Neural progenitor cell (in vitro differentiated cells): ENCODE measurements around the gene WDR70. TPM values are rescaled to one million over a fixed set of nuclear protein-coding genes. Genes with fewer than 3 reads are reported as not detected.

Experiments
- DNase-seq: peaks from one replicate; pipeline ENCODE4 v3.0.0-alpha.2; 2016; ENCODE audit warnings: low spot score
- H2AFZ ChIP-seq: fragments of 200-600 bp; sonication (generic); replicated peaks from 2 replicates; pipeline ENCODE4 v1.6.1; 2016; ENCODE audit warnings: antibody characterized with exemption
- H3F3A ChIP-seq: fragments of 200-600 bp; sonication (generic); 2 replicates; pipeline ENCODE4 v1.6.1; 2016; ENCODE audit warnings: antibody characterized with exemption, low read depth
- H3K27ac ChIP-seq: fragments of 200-600 bp; sonication (generic); 2 replicates; pipeline ENCODE4 v1.5.1; 2016; ENCODE audit warnings: mild to moderate bottlenecking
- H3K27me3 ChIP-seq: fragments of 200-600 bp; sonication (generic); 2 replicates; pipeline ENCODE4 v1.6.1; 2016; ENCODE audit warnings: mild to moderate bottlenecking, moderate library complexity
- H3K36me3 ChIP-seq: fragments of 200-600 bp; sonication (generic); 2 replicates; pipeline ENCODE4 v1.5.1; 2016
- H3K4me1 ChIP-seq: fragments of 200-600 bp; sonication (generic); 2 replicates; pipeline ENCODE4 v1.6.1; 2016; ENCODE audit warnings: mixed run types
- H3K4me2 ChIP-seq: fragments of 200-600 bp; sonication (generic); 2 replicates; pipeline ENCODE4 v1.6.1; 2016
- H3K4me3 ChIP-seq: fragments of 200-600 bp; sonication (generic); 2 replicates; pipeline ENCODE4 v1.5.1; 2016
- H3K79me2 ChIP-seq: fragments of 200-600 bp; sonication (generic); 2 replicates; pipeline ENCODE4 v1.6.1; 2016; ENCODE audit warnings: low read depth
- H3K9ac ChIP-seq: fragments of 200-600 bp; sonication (generic); 2 replicates; pipeline ENCODE4 v1.6.1; 2016
- H3K9me3 ChIP-seq: fragments of 200-600 bp; sonication (generic); 2 replicates; pipeline ENCODE4 v1.5.1; 2016; ENCODE audit warnings: low read depth
- H4K20me1 ChIP-seq: fragments of 200-600 bp; sonication (generic); 2 replicates; pipeline ENCODE4 v1.6.1; 2016; ENCODE audit warnings: low read depth
- H3K27ac Mint-ChIP-seq: 3 replicates; pipeline ENCODE4 v1.8.0; 2021; ENCODE audit warnings: mixed read lengths
- H3K27me3 Mint-ChIP-seq: 2 replicates; pipeline ENCODE4 v1.8.0; 2022; ENCODE audit warnings: low read depth, mild to moderate bottlenecking, inconsistent platforms, moderate library complexity, mixed read lengths; ENCODE audit not compliant: insufficient read depth
- H3K36me3 Mint-ChIP-seq: 3 replicates; pipeline ENCODE4 v1.8.0; 2021; ENCODE audit warnings: mixed read lengths
- H3K4me1 Mint-ChIP-seq: 3 replicates; pipeline ENCODE4 v1.8.0; 2021; ENCODE audit warnings: mixed read lengths
- H3K4me3 Mint-ChIP-seq: 3 replicates; pipeline ENCODE4 v1.8.0; 2021; ENCODE audit warnings: mild to moderate bottlenecking, moderate library complexity, mixed read lengths
- H3K9me3 Mint-ChIP-seq: 3 replicates; pipeline ENCODE4 v1.8.0; 2020; ENCODE audit warnings: mixed read lengths
- EZH2 ChIP-seq: fragments of 200-600 bp; sonication (generic); IDR thresholded peaks from 2 replicates; pipeline ENCODE4 v1.6.1; 2017; ENCODE audit warnings: antibody characterized with exemption, mild to moderate bottlenecking, moderate library complexity
- EZH2phosphoT487 ChIP-seq: fragments of 200-600 bp; sonication (generic); IDR thresholded peaks from 2 replicates; pipeline ENCODE4 v1.6.1; 2017; ENCODE audit warnings: antibody characterized with exemption
- total RNA-seq: library from RNA; depleted of rRNA; stranded (reverse); fragments of >200 nt; gene quantifications from 2 replicates; pipeline ENCODE4 v1.2.3, GENCODE V29; 2015; ENCODE audit warnings: low replicate concordance
- TF ChIP-seq, protein P1 (sequence below): fragments of 200-600 bp; sonication (generic); IDR thresholded peaks from 2 replicates; pipeline ENCODE4 v1.5.1; 2017; ENCODE audit warnings: antibody characterized with exemption, mild to moderate bottlenecking

Gene WDR70
- total RNA-seq, 1 donor from 2014 or later = 46.2 TPM

DNA sequence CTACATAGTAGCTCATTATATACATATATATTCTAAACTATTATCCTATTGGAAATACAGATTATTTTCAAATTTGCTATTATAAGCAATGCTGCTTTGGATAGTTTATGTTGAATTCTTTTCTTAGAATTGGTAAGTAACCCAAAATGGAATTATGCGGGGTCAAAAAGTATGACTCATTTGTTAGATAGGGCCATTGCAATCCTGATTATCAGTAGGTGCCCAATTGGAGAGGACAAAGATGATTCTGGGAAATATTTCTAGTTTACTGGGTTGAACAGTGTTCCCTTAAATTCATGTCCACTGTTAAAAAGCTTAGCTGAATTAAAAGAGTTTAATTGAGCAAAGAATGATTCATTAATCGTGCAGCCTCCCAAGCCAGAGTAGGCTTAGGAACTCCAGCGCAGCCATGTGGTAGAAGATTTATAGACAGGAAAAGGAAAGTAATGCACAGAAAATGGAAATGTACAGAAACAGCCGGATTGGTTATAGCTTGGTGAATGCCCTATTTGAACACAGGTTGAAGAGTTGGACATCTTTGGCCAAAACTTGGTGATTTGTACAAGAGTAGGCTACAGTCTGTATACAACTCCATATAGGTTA lies 379.0 kb downstream of the WDR70 start:
- Histone ChIP-seq H2AFZ (no peak overlapping the region), H3K27ac (no peak overlapping the region), H3K4me3 (no peak overlapping the region), H3K9me3 (no peaks in the 10 kb centered on the region), H3F3A (no peaks in the 10 kb centered on the region), H3K27me3 (no peaks in the 10 kb centered on the region), H3K4me1 (no peaks in the 10 kb centered on the region), H3K36me3 (no peaks in the 10 kb centered on the region), H3K79me2 (no peaks in the 10 kb centered on the region), H3K4me2 (no peak overlapping the region), H3K9ac (no peak overlapping the region), H4K20me1 (no peaks in the 10 kb centered on the region)
- no peaks in the 10 kb centered on the region for H3K27me3 Mint-ChIP-seq
- H3K9me3 Mint-ChIP-seq = peaks cover 2% of the 10 kb centered on the region
- H3K36me3 Mint-ChIP-seq = peaks cover 5% of the 10 kb centered on the region
- H3K4me3 Mint-ChIP-seq = no peak overlapping the region
- TF ChIP-seq, protein P1, sequence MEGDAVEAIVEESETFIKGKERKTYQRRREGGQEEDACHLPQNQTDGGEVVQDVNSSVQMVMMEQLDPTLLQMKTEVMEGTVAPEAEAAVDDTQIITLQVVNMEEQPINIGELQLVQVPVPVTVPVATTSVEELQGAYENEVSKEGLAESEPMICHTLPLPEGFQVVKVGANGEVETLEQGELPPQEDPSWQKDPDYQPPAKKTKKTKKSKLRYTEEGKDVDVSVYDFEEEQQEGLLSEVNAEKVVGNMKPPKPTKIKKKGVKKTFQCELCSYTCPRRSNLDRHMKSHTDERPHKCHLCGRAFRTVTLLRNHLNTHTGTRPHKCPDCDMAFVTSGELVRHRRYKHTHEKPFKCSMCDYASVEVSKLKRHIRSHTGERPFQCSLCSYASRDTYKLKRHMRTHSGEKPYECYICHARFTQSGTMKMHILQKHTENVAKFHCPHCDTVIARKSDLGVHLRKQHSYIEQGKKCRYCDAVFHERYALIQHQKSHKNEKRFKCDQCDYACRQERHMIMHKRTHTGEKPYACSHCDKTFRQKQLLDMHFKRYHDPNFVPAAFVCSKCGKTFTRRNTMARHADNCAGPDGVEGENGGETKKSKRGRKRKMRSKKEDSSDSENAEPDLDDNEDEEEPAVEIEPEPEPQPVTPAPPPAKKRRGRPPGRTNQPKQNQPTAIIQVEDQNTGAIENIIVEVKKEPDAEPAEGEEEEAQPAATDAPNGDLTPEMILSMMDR = no peak
- TF ChIP-seq EZH2phosphoT487 (no peak), EZH2 (no peak)
- H3K4me1 Mint-ChIP-seq = no peaks in the 10 kb centered on the region
- DNase-seq = no peak
- H3K27ac Mint-ChIP-seq = no peak overlapping the region

DNA sequence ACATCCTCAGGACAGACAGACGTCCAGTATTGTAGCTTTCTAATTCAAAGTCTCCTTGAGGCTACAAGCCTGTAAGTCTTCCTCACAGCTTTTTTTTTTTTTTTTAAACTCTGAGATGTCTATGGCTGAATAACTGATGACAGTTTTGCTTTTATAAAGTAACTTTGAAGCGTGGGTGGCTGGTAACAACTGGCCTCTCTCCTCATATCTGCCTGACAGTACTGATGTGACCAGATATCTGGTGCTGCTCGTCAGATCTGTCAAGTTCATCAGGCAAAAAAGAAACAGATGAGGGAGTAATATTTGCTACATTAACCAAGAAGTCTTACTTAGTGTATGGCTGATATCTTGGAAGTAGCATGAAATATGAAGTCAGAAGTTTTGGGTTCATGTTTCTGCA lies 388.1 kb downstream of the WDR70 start:
- no peak overlapping the region for H2AFZ ChIP-seq
- no peaks in the 10 kb centered on the region for H3K27me3 Mint-ChIP-seq
- no peaks in the 10 kb centered on the region for H3K36me3 ChIP-seq
- DNase-seq = no peak
- H3K27ac ChIP-seq = no peak overlapping the region
- peaks cover 6% of the 10 kb centered on the region for H3K4me1 Mint-ChIP-seq
- no peak overlapping the region for H3K9ac ChIP-seq
- H3K36me3 Mint-ChIP-seq = no peaks in the 10 kb centered on the region
- H4K20me1 ChIP-seq = no peaks in the 10 kb centered on the region
- TF ChIP-seq EZH2 (no peak), EZH2phosphoT487 (no peak)
- TF ChIP-seq, protein P1 = no peak
- no peak overlapping the region for H3K4me3 ChIP-seq
- no peak overlapping the region for H3K4me2 ChIP-seq
- H3K79me2 ChIP-seq = no peaks in the 10 kb centered on the region
- H3K4me1 ChIP-seq = no peaks in the 10 kb centered on the region
- no peaks in the 10 kb centered on the region for H3K9me3 Mint-ChIP-seq
- H3K4me3 Mint-ChIP-seq = no peak overlapping the region
- H3K27ac Mint-ChIP-seq = no peak overlapping the region
- no peaks in the 10 kb centered on the region for H3K27me3 ChIP-seq
- no peaks in the 10 kb centered on the region for H3K9me3 ChIP-seq
- H3F3A ChIP-seq = no peaks in the 10 kb centered on the region

DNA sequence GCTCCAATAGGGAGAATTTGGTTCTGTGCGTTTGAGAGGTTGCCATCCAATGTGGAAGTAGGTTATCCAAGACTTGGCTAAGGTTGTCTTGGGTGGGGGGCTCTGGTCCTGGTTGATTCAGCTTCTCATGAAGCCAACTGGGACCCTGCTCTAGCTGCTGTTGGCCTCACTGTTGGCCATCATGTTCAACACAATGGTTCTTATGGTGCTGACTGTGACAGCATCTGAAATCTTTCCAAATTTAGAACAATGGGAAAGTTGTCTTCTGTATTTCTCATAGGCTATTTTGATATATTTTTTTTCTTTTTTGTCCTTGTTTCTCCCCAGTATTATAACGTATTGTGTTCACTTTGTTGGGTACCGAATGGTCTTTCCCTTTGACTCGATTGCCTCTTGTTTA lies 388.8 kb downstream of the WDR70 start:
- H3K27ac ChIP-seq = no peak overlapping the region
- no peaks in the 10 kb centered on the region for H3K79me2 ChIP-seq

More for the DNA sequence above, 388.8 kb downstream of the WDR70 start:
- H3K27me3 Mint-ChIP-seq = no peaks in the 10 kb centered on the region
- no peaks in the 10 kb centered on the region for H3K36me3 Mint-ChIP-seq
- H3K4me1 ChIP-seq = no peaks in the 10 kb centered on the region
- no peak for TF ChIP-seq EZH2phosphoT487
- TF ChIP-seq, protein P1 = no peak
- TF ChIP-seq EZH2 = no peak
- no peaks in the 10 kb centered on the region for H3K9me3 ChIP-seq
- H4K20me1 ChIP-seq = no peaks in the 10 kb centered on the region
- H3K27ac Mint-ChIP-seq = no peak overlapping the region
- H3K4me2 ChIP-seq = no peak overlapping the region
- no peaks in the 10 kb centered on the region for H3K9me3 Mint-ChIP-seq
- peaks cover 6% of the 10 kb centered on the region for H3K4me1 Mint-ChIP-seq
- no peaks in the 10 kb centered on the region for H3K36me3 ChIP-seq
- DNase-seq = no peak
- no peak overlapping the region for H2AFZ ChIP-seq
- H3F3A ChIP-seq = no peaks in the 10 kb centered on the region
- H3K4me3 ChIP-seq = no peak overlapping the region
- H3K9ac ChIP-seq = no peak overlapping the region
- H3K27me3 ChIP-seq = no peaks in the 10 kb centered on the region
- H3K4me3 Mint-ChIP-seq = no peak overlapping the region
